A673 (cell line): ENCODE data around the gene TCIRG1. TPM values are rescaled to one million over a fixed set of nuclear protein-coding genes. Genes with fewer than 3 reads are reported as not detected.

Experiments
- BruUV-seq: library from RNA; stranded (reverse); fragments of 400-500 nt; replicated peaks from 2 replicates; lab custom pipeline; 2021; lab: Mats Ljungman, UMichigan
- CTCF ChIA-PET: fragments of 300-600 bp; sonication (Branson Sonifier 250); formaldehyde crosslinking; loops from one replicate; lab custom pipeline; 2022; ENCODE audit warnings: antibody characterized with exemption; lab: Charles Lee
- POLR2A ChIA-PET: fragments of 300-600 bp; sonication (Branson Sonifier 250); formaldehyde crosslinking; loops from one replicate; lab custom pipeline; 2022; ENCODE audit warnings: antibody characterized with exemption; ENCODE audit not compliant: low non-redundant PET; lab: Charles Lee
- DNase-seq: peaks from one replicate; pipeline ENCODE4 v3.0.0-alpha.2; 2015; ENCODE audit warnings: low spot score
- H3K27ac ChIP-seq: fragments of 200-600 bp; sonication (generic); 2 replicates; pipeline ENCODE4 v1.5.1; 2016; ENCODE audit warnings: mixed run types, low read depth, mild to moderate bottlenecking, mixed read lengths, antibody characterized with exemption, low read length; ENCODE audit not compliant: poor library complexity, severe bottlenecking
- H3K27me3 ChIP-seq: fragments of 200-600 bp; sonication (generic); replicated peaks from 2 replicates; pipeline ENCODE4 v1.6.1; 2017; ENCODE audit warnings: mixed run types, low read depth, mild to moderate bottlenecking, mixed read lengths, antibody characterized with exemption, low read length; ENCODE audit not compliant: insufficient read depth, poor library complexity
- H3K36me3 ChIP-seq: fragments of 200-600 bp; sonication (generic); 2 replicates; pipeline ENCODE4 v1.6.1; 2016; ENCODE audit warnings: mixed run types, mild to moderate bottlenecking, mixed read lengths, antibody characterized with exemption, low read length; ENCODE audit not compliant: insufficient read depth, poor library complexity, severe bottlenecking
- H3K4me1 ChIP-seq: fragments of 200-600 bp; sonication (generic); 2 replicates; pipeline ENCODE4 v1.6.1; 2017; ENCODE audit warnings: mixed run types, mild to moderate bottlenecking, mixed read lengths, antibody characterized with exemption, low read length; ENCODE audit not compliant: insufficient read depth, poor library complexity, severe bottlenecking
- H3K4me3 ChIP-seq: fragments of 200-600 bp; sonication (generic); 2 replicates; pipeline ENCODE4 v1.5.1; 2016; ENCODE audit warnings: low read depth, mixed run types, mild to moderate bottlenecking, mixed read lengths, low read length; ENCODE audit not compliant: poor library complexity, severe bottlenecking
- H3K9me3 ChIP-seq: fragments of 200-600 bp; sonication (generic); 2 replicates; pipeline ENCODE4 v1.6.1; 2016; ENCODE audit warnings: mixed run types, low read depth, mild to moderate bottlenecking, mixed read lengths, antibody characterized with exemption, low read length; ENCODE audit not compliant: poor library complexity, severe bottlenecking
- EZH2 ChIP-seq: fragments of 200-600 bp; sonication (generic); IDR thresholded peaks from 2 replicates; pipeline ENCODE4 v1.6.1; 2017; ENCODE audit warnings: borderline replicate concordance, low read depth, mild to moderate bottlenecking, mixed read lengths, antibody characterized with exemption, low read length; ENCODE audit not compliant: poor library complexity, severe bottlenecking
- intact Hi-C: fragments of 100-400 bp; cut with micrococcal nuclease; formaldehyde crosslinking; loops from one replicate; pipeline ENCODE4 v1.10.0; 2022; ENCODE audit not compliant: unreplicated experiment
- total RNA-seq: library from RNA; stranded (reverse); gene quantifications from 2 replicates; pipeline ENCODE4 v1.2.3, GENCODE V29; 2021
- TF ChIP-seq, protein P1 (sequence below): fragments of 300-800, 200-600 bp; sonication (generic); conservative IDR thresholded peaks from 2 replicates; pipeline ENCODE4 v1.5.1; 2017; ENCODE audit warnings: low read depth, mild to moderate bottlenecking, antibody characterized with exemption, low read length, moderate library complexity, mixed read lengths

TCIRG1 gene
- total RNA-seq, 1 experiment from 2014 or later: 15.0 TPM

DNA sequence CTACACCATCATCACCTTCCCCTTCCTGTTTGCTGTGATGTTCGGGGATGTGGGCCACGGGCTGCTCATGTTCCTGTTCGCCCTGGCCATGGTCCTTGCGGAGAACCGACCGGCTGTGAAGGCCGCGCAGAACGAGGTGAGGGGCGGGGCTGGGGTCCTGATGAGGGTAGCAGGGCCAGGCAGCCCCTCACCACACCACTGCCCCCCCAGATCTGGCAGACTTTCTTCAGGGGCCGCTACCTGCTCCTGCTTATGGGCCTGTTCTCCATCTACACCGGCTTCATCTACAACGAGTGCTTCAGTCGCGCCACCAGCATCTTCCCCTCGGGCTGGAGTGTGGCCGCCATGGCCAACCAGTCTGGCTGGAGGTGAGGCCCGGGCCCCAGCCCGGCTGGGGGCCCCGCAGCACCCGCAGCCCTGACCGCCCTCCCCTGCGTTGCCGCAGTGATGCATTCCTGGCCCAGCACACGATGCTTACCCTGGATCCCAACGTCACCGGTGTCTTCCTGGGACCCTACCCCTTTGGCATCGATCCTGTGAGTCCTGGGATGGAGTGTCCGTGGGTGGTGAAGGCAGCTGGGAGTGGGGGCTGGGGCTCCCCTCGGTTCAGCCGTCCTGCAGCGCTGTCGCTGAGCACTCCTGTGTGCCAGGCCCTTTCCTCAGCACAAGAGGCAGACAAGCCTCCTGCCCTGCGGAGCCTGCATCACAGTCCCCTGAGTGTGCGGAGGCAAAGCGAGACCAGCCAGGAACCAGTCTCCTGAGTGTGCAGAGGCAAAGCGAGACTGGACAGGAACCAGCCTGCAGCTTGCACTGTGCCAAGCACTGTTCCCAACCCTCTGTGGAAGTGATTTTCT, 8.8 kb downstream of the TCIRG1 start:
- H3K27me3 ChIP-seq: no peaks in the 10 kb centered on the region
- no peaks in the 10 kb centered on the region for H3K9me3 ChIP-seq
- POLR2A ChIA-PET: no interaction called here
- CTCF ChIA-PET: no interaction called here
- H3K36me3 ChIP-seq: no peaks in the 10 kb centered on the region
- DNase-seq: no peak
- no TSS peak for BruUV-seq
- no peaks in the 10 kb centered on the region for H3K4me1 ChIP-seq
- no peak for TF ChIP-seq EZH2
- TF ChIP-seq, protein P1, sequence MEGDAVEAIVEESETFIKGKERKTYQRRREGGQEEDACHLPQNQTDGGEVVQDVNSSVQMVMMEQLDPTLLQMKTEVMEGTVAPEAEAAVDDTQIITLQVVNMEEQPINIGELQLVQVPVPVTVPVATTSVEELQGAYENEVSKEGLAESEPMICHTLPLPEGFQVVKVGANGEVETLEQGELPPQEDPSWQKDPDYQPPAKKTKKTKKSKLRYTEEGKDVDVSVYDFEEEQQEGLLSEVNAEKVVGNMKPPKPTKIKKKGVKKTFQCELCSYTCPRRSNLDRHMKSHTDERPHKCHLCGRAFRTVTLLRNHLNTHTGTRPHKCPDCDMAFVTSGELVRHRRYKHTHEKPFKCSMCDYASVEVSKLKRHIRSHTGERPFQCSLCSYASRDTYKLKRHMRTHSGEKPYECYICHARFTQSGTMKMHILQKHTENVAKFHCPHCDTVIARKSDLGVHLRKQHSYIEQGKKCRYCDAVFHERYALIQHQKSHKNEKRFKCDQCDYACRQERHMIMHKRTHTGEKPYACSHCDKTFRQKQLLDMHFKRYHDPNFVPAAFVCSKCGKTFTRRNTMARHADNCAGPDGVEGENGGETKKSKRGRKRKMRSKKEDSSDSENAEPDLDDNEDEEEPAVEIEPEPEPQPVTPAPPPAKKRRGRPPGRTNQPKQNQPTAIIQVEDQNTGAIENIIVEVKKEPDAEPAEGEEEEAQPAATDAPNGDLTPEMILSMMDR: no peak
- intact Hi-C loops: no loop called here
- H3K27ac ChIP-seq: no peak overlapping the region
- no peak overlapping the region for H3K4me3 ChIP-seq

DNA sequence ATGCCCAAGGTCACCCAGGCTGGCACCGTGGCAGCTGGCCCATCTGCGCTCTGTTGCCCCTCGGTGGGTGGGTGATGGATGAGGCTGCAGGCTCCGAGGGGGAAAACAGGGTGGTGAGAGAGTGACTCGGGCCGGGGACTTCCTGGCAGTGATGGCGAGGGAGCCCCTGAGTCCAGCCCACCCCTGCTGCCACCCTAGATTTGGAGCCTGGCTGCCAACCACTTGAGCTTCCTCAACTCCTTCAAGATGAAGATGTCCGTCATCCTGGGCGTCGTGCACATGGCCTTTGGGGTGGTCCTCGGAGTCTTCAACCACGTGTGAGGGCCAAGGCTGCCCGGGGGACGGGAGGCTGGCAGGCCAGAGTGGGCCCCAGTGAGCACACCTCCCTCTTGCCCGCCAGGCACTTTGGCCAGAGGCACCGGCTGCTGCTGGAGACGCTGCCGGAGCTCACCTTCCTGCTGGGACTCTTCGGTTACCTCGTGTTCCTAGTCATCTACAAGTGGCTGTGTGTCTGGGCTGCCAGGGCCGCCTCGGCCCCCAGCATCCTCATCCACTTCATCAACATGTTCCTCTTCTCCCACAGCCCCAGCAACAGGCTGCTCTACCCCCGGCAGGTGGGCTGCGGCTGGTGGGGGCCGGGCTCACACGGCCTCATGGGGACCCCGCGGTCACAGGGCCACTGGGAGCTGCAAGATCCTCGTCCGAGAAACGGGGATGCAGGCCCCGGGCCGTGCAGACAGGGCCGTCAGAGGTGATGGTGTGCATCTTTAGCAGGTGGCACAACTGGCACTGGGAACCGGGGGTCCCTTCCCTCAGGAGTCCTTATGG, 10.1 kb downstream of the TCIRG1 start:
- no peaks in the 10 kb centered on the region for H3K27me3 ChIP-seq
- H3K9me3 ChIP-seq: no peaks in the 10 kb centered on the region
- TF ChIP-seq, protein P1: no peak
- TF ChIP-seq EZH2: no peak
- DNase-seq: no peak
- no peak overlapping the region for H3K4me3 ChIP-seq
- CTCF ChIA-PET: no interaction called here
- H3K4me1 ChIP-seq: no peaks in the 10 kb centered on the region
- no peak overlapping the region for H3K27ac ChIP-seq
- no peaks in the 10 kb centered on the region for H3K36me3 ChIP-seq
- BruUV-seq: no TSS peak
- POLR2A ChIA-PET: no interaction called here
- intact Hi-C loops: no loop called here

DNA sequence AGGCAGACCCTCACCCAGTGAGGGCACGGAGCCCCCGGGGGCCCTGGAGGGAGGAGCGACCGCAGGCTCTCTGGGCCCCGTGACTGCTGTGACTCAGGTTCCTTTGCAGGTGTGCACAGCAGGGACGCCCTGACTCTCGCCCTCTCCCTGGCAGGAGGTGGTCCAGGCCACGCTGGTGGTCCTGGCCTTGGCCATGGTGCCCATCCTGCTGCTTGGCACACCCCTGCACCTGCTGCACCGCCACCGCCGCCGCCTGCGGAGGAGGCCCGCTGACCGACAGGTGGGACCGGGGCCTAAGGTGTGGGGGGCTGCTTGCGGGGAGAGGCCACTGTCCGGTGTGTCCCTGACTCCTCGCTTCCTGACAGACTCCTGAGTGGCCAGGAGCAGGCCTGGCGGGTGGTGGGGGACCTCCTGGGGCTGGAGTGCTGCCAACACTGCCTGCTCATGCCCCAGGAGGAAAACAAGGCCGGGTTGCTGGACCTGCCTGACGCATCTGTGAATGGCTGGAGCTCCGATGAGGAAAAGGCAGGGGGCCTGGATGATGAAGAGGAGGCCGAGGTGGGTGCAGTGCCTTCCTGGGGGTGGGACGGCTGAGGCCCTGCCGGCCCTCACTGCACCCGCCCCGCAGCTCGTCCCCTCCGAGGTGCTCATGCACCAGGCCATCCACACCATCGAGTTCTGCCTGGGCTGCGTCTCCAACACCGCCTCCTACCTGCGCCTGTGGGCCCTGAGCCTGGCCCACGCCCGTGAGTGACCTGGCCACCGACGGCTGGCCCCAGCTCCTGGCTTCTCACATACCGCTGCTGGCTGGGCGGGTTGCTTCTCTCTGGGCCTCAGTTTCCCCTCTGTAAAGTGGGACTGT, 10.9 kb downstream of the TCIRG1 start:
- DNase-seq: no peak
- Histone ChIP-seq H3K4me1 (no peaks in the 10 kb centered on the region), H3K27ac (no peak overlapping the region), H3K4me3 (no peak overlapping the region), H3K36me3 (no peaks in the 10 kb centered on the region), H3K9me3 (no peaks in the 10 kb centered on the region), H3K27me3 (no peaks in the 10 kb centered on the region)
- intact Hi-C loops: no loop called here
- BruUV-seq: no TSS peak
- CTCF ChIA-PET: no interaction called here
- POLR2A ChIA-PET: no interaction called here
- TF ChIP-seq, protein P1: no peak
- no peak for TF ChIP-seq EZH2
